NCI-H82 treated with DMSO at 0.1 percent for 48 hours (cell line): ENCODE data around the gene MTLN.
"Not testable (repeated sequence)": the region's sequence is repeated elsewhere in the genome, so short reads cannot be mapped to it uniquely, and the experiment has no call there.

ENCODE experiments used
- DNase-seq: peaks from one replicate; lab custom pipeline; 2025; ENCODE audit not compliant: unreplicated experiment; lab: John Stamatoyannopoulos, UW

MTLN gene

GRCh38 chr2:110211938-110212858 is at the start of gene MTLN:
MTLN (minus strand) TSS chr2:110212547; CDS start chr2:110212525, 22 bp downstream.
- peak; percentile 28 for DNase-seq

GRCh38 chr2:110261910-110262309 is 49.6 kb upstream of the MTLN start:
- not testable (repeated sequence) for DNase-seq

- not testable (repeated sequence) for DNase-seq
Measured at GRCh38 chr2:110248081-110248795, 35.9 kb upstream of the MTLN start.

GRCh38 chr2:110245488-110246435 is 33.4 kb upstream of the MTLN start:
- not testable (repeated sequence) for DNase-seq

GRCh38 chr2:110243283-110243682 is 30.9 kb upstream of the MTLN start:
- not testable (repeated sequence) for DNase-seq

- DNase-seq: not testable (repeated sequence)
Measured at GRCh38 chr2:110234514-110234913, 22.2 kb upstream of the MTLN start.

- not testable (repeated sequence) for DNase-seq
Measured at GRCh38 chr2:110229886-110230285, 17.5 kb upstream of the MTLN start.

GRCh38 chr2:110222626-110223025 is 10.3 kb upstream of the MTLN start:
- not testable (repeated sequence) for DNase-seq

GRCh38 chr2:110221938-110222337 is 9.6 kb upstream of the MTLN start:
- no peak for DNase-seq

- DNase-seq: no peak
Measured at GRCh38 chr2:110220190-110220564, 7.8 kb upstream of the MTLN start.

GRCh38 chr2:110219496-110220189 is 7.3 kb upstream of the MTLN start:
- no peak for DNase-seq

- DNase-seq: not testable (repeated sequence)
Measured at GRCh38 chr2:110218889-110219288, 6.5 kb upstream of the MTLN start.

- DNase-seq: no peak
Measured at GRCh38 chr2:110216803-110217202, 4.5 kb upstream of the MTLN start.

GRCh38 chr2:110216199-110216598 is 3.9 kb upstream of the MTLN start:
- DNase-seq: no peak

- no peak for DNase-seq
Measured at GRCh38 chr2:110215566-110216158, 3.3 kb upstream of the MTLN start.

- DNase-seq: no peak
Measured at GRCh38 chr2:110215091-110215490, 2.7 kb upstream of the MTLN start.

GRCh38 chr2:110213522-110213921 is 1.2 kb upstream of the MTLN start:
- DNase-seq: not testable (repeated sequence)

GRCh38 chr2:110205660-110206455 is 6.5 kb downstream of the MTLN start:
- no peak for DNase-seq
